K562 (cell line): ENCODE data around the gene MLF1. TPM values are rescaled to one million over a fixed set of nuclear protein-coding genes. Genes with fewer than 3 reads are reported as not detected.
A peak's percentile ranks its signal among the peaks of the same experiment; 100 is the strongest.

ENCODE experiments used
- ATF2 ChIP-seq: sonication (generic); formaldehyde crosslinking; IDR thresholded peaks from 2 replicates; pipeline ENCODE4 v1.8.1; 2022; ENCODE audit warnings: missing genetic modification reagents
- ATF6 ChIP-seq: sonication (generic); formaldehyde crosslinking; IDR thresholded peaks from 2 replicates; pipeline ENCODE4 v1.4.0; 2020; ENCODE audit warnings: mild to moderate bottlenecking, missing genetic modification reagents
- EZH2 ChIP-seq: IDR thresholded peaks from 2 replicates; pipeline ENCODE4 v1.6.1; 2012; ENCODE audit warnings: low read depth, mild to moderate bottlenecking, inconsistent platforms, low read length, borderline replicate concordance
- GTF2B ChIP-seq: IDR thresholded peaks from 2 replicates; pipeline ENCODE4 v1.6.1; 2011; ENCODE audit not compliant: insufficient read length; ENCODE audit errors: extremely low read depth
- KAT2B ChIP-seq: IDR thresholded peaks from one replicate; pipeline ENCODE4 v1.6.1; 2012; ENCODE audit warnings: low read depth, mild to moderate bottlenecking, control low read depth, inconsistent platforms, low read length, moderate library complexity
- KAT7 ChIP-seq: sonication (generic); formaldehyde crosslinking; IDR thresholded peaks from 2 replicates; pipeline ENCODE4 v1.8.0; 2022; ENCODE audit warnings: missing genetic modification reagents, mild to moderate bottlenecking, borderline replicate concordance
- LARP7 ChIP-seq: fragments of 450-650 bp; IDR thresholded peaks from 2 replicates; pipeline ENCODE4 v1.6.1; 2016
- MYC ChIP-seq, 2 experiments: fragments of 250-450 bp in 1 of 2; sonication (Bioruptor Pico) in 1 of 2; IDR thresholded peaks; 2 replicates each; pipeline versions ENCODE4 v1.5.1 to v1.6.1; 2012 to 2021; ENCODE audit warnings: low read depth in 2 of 2, borderline replicate concordance in 1 of 2, improper control_type of control experiment in 1 of 2, low read length in 1 of 2, mild to moderate bottlenecking in 1 of 2, moderate library complexity in 1 of 2
- POLR3A ChIP-seq: IDR thresholded peaks from 2 replicates; pipeline ENCODE4 v1.6.1; 2011; ENCODE audit warnings: borderline replicate concordance, mild to moderate bottlenecking, moderate library complexity; ENCODE audit not compliant: insufficient read length, insufficient read depth; ENCODE audit errors: extremely low read depth
- RBM17 ChIP-seq: fragments of 200-400 bp; formaldehyde crosslinking; IDR thresholded peaks from 2 replicates; pipeline ENCODE4 v1.6.1; 2017; ENCODE audit warnings: low read depth, mild to moderate bottlenecking, low read length, borderline replicate concordance
- ZNF318 ChIP-seq, 2 experiments: fragments of 450-650 bp; IDR thresholded peaks; 2 replicates each; pipeline ENCODE4 v1.6.1; 2016; ENCODE audit warnings: mild to moderate bottlenecking in 2 of 2, borderline replicate concordance in 1 of 2, low read depth in 1 of 2, moderate library complexity in 1 of 2
- ZNF695 ChIP-seq: fragments of 450-650 bp; formaldehyde crosslinking; IDR thresholded peaks from 2 replicates; pipeline ENCODE4 v1.4.0; 2020; ENCODE audit warnings: mild to moderate bottlenecking, moderate library complexity
- ZNF778 ChIP-seq: fragments of 450-650 bp; formaldehyde crosslinking; IDR thresholded peaks from 2 replicates; pipeline ENCODE4 v1.4.0; 2020; ENCODE audit warnings: mild to moderate bottlenecking, moderate library complexity
- polyA plus RNA-seq, 8 experiments: library from polyadenylated mRNA; depleted of rRNA in 4 of 8; stranded (reverse) in 5 of 8; unstranded in 3 of 8; fragments of >200 nt; fragmentation: Nextera tagmentation in 2 of 8; fragmentation: Illumina TruSeq in 1 of 8; extraction: Ambion mirVana in 2 of 8; extraction: Trizol in 1 of 8; gene quantifications; 2 replicates each; pipeline versions ENCODE4 v1.2.1 to v1.2.3, GENCODE V29; 2011 to 2014; ENCODE audit warnings: inconsistent platforms in 1 of 8, missing spikeins in 1 of 8
- total RNA-seq, 7 experiments: library from RNA; depleted of rRNA in 6 of 7; stranded (reverse); fragments of >200 nt in 6 of 7; fragmentation: Illumina TruSeq in 2 of 7; extraction: Trizol in 2 of 7; gene quantifications; 2 replicates each; pipeline versions ENCODE4 v1.2.1 to v1.2.3, GENCODE V29; 2011 to 2021; ENCODE audit warnings: low replicate concordance in 1 of 7

MLF1 gene
- total and polyA plus RNA-seq, 9 of the 15 experiments (the other 6 are each of a cell fraction or from before 2014, with no cell fraction given), result 20.4 to 71.0 (median 27.1) TPM

- TF ChIP-seq ATF2 (no peak), ATF6 (CRISPR knock-in tag) (peak; percentile 95), ZNF778 (CRISPR knock-in tag) (no peak), GTF2B (no peak), ZNF318 (IDR thresholded peaks at IDR 0.05; ENCODE audit: borderline replicate concordance in 1 of 2, low read depth in 1 of 2) (peak in 1 of 2 experiments; percentile 51; a peak in 1 of 4 replicates), EZH2 (no peak), ZNF695 (no peak), RBM17 (no peak), MYC (IDR thresholded peaks at IDR 0.05; ENCODE audit: low read depth, low read length) (0 out of 2 replicates have a peak, but pooled peaks have one; percentile 13), MYC (CRISPR knock-in tag; IDR thresholded peaks at IDR 0.05; ENCODE audit: borderline replicate concordance, low read depth) (no peak), POLR3A (no peak), LARP7 (0 out of 2 replicates have a peak, but pooled peaks have one; percentile 72), KAT2B (no peak), KAT7 (CRISPR knock-in tag) (0 out of 2 replicates have a peak, but pooled peaks have one; percentile 56)
These were observed at the start of gene MLF1 (continued) for GRCh38 chr3:158570999-158571702.
